Measurements from ENCODE around the gene UBE2J2.

UBE2J2 gene

GRCh38 chr1:1230656-1231399 lies 42.8 kb downstream of the UBE2J2 start:
- in situ Hi-C loops (cut with MboI; ENCODE audit: low sequenced_read_pairs), result no loop called here

- in situ Hi-C loops (cut with MboI; ENCODE audit: low sequenced_read_pairs), result no loop called here
Measured at GRCh38 chr1:1229770-1230169, 43.9 kb downstream of the UBE2J2 start.

- in situ Hi-C loops (cut with MboI; ENCODE audit: low sequenced_read_pairs), result no loop called here
Measured at GRCh38 chr1:1228596-1229321, 44.9 kb downstream of the UBE2J2 start.

GRCh38 chr1:1228187-1228586 lies 45.5 kb downstream of the UBE2J2 start:
- in situ Hi-C loops (cut with MboI; ENCODE audit: low sequenced_read_pairs), result no loop called here

- in situ Hi-C loops (cut with MboI; ENCODE audit: low sequenced_read_pairs), result no loop called here
Measured at GRCh38 chr1:1227386-1227785, 46.3 kb downstream of the UBE2J2 start.

- in situ Hi-C loops (cut with MboI; ENCODE audit: low sequenced_read_pairs), result no loop called here
Measured at GRCh38 chr1:1226566-1227362, 46.9 kb downstream of the UBE2J2 start.

- in situ Hi-C loops (cut with MboI; ENCODE audit: low sequenced_read_pairs), result no loop called here
Measured at GRCh38 chr1:1225913-1226312, 47.7 kb downstream of the UBE2J2 start.

GRCh38 chr1:1225238-1225845 lies 48.3 kb downstream of the UBE2J2 start:
- in situ Hi-C loops (cut with MboI; ENCODE audit: low sequenced_read_pairs), result no loop called here

GRCh38 chr1:1223891-1224290 lies 49.8 kb downstream of the UBE2J2 start:
- in situ Hi-C loops (cut with MboI; ENCODE audit: low sequenced_read_pairs), result no loop called here

GRCh38 chr1:1223321-1223720 lies 50.3 kb downstream of the UBE2J2 start:
- in situ Hi-C loops (cut with MboI; ENCODE audit: low sequenced_read_pairs), result no loop called here

- in situ Hi-C loops (cut with MboI; ENCODE audit: low sequenced_read_pairs), result no loop called here
Measured at GRCh38 chr1:1222575-1223225, 51.0 kb downstream of the UBE2J2 start.

GRCh38 chr1:1221887-1222574 lies 51.6 kb downstream of the UBE2J2 start:
- in situ Hi-C loops (cut with MboI; ENCODE audit: low sequenced_read_pairs), result no loop called here

GRCh38 chr1:1220197-1220596 lies 53.5 kb downstream of the UBE2J2 start:
- in situ Hi-C loops (cut with MboI; ENCODE audit: low sequenced_read_pairs), result no loop called here

- in situ Hi-C loops (cut with MboI; ENCODE audit: low sequenced_read_pairs), result no loop called here
Measured at GRCh38 chr1:1219341-1219740, 54.3 kb downstream of the UBE2J2 start.

GRCh38 chr1:1218524-1219200 lies 55.0 kb downstream of the UBE2J2 start:
- in situ Hi-C loops (cut with MboI; ENCODE audit: low sequenced_read_pairs), result no loop called here

- in situ Hi-C loops (cut with MboI; ENCODE audit: low sequenced_read_pairs), result no loop called here
Measured at GRCh38 chr1:1217621-1218523, 55.8 kb downstream of the UBE2J2 start.

- in situ Hi-C loops (cut with MboI; ENCODE audit: low sequenced_read_pairs), result no loop called here
Measured at GRCh38 chr1:1216770-1217620, 56.7 kb downstream of the UBE2J2 start.

Data from HL-60/S4 (cell line).